Stomach (tissue), 9 donors: ENCODE measurements around the gene KCNQ1. TPM values are rescaled to one million over a fixed set of nuclear protein-coding genes. Genes with fewer than 3 reads are reported as not detected.
A peak's percentile ranks its signal among the peaks of the same experiment; 100 is the strongest.

Experiments
- DNase-seq, 2 donors: peaks; one replicate each; pipeline versions ENCODE4 v3.0.0 to v3.0.0-alpha.2; 2013 to 2019
- H3K27ac ChIP-seq, 5 donors: fragments of 200-600 bp in 4 of 5; sonication (generic) in 4 of 5; one replicate each; pipeline ENCODE4 v1.5.1; 2013 to 2019; ENCODE audit warnings: mild to moderate bottlenecking in 1 of 5, moderate library complexity in 1 of 5
- H3K27me3 ChIP-seq, 3 donors: fragments of 200-600 bp; sonication (generic); one replicate each; pipeline ENCODE4 v1.5.1; 2017 to 2019; ENCODE audit warnings: mixed run types in 1 of 3
- H3K36me3 ChIP-seq, 4 donors: fragments of 200-600 bp; sonication (generic); 1 replicate in 3 of 4; 2 replicates in 1 of 4; pipeline ENCODE4 v1.5.1; 2016 to 2019
- H3K4me1 ChIP-seq, 4 donors: fragments of 200-600 bp; sonication (generic); one replicate each; pipeline ENCODE4 v1.5.1; 2016 to 2019
- H3K4me3 ChIP-seq, 4 donors: fragments of 200-600 bp; sonication (generic) in 3 of 4; one replicate each; pipeline ENCODE4 v1.5.1; 2016 to 2019; ENCODE audit warnings: mild to moderate bottlenecking in 1 of 4
- H3K9me3 ChIP-seq, 4 donors: fragments of 200-600 bp; sonication (generic); one replicate each; pipeline ENCODE4 v1.5.1; 2016 to 2019
- CTCF ChIP-seq, 7 experiments: fragments of 450-650 bp in 4 of 7; fragments of 200-600 bp in 3 of 7; sonication (generic) in 3 of 7; IDR thresholded peaks; one replicate each; pipeline ENCODE4 v1.5.1; 2016 to 2019; ENCODE audit warnings: antibody characterized with exemption in 7 of 7, control low read depth in 2 of 7, mild to moderate bottlenecking in 1 of 7
- EP300 ChIP-seq: sonication (generic); formaldehyde crosslinking; IDR thresholded peaks from one replicate; pipeline ENCODE4 v1.6.1; 2017; ENCODE audit warnings: antibody characterized with exemption
- POLR2A ChIP-seq, 4 donors: fragments of 450-650 bp; IDR thresholded peaks; one replicate each; pipeline ENCODE4 v1.6.1; 2016; ENCODE audit warnings: antibody characterized with exemption in 4 of 4, control low read depth in 2 of 4, mild to moderate bottlenecking in 1 of 4, moderate library complexity in 1 of 4
- POLR2AphosphoS5 ChIP-seq, 3 donors: sonication (generic); formaldehyde crosslinking; IDR thresholded peaks; one replicate each; pipeline ENCODE4 v1.6.1; 2016; ENCODE audit warnings: antibody characterized with exemption in 3 of 3
- WGBS, 5 donors: extraction: QIAGEN DNeasy Blood & Tissue Kit in 3 of 5; methylation state at CpG; one replicate each; pipeline versions ENCODE4 v1.1.5 to v1.1.7; 2013 to 2018; 5-methylcytosine and 5-hydroxymethylcytosine counted together
- intact Hi-C: fragments of 100-400 bp; cut with DNase I; formaldehyde crosslinking; loops from one replicate; pipeline ENCODE4 v1.15.1; 2023; ENCODE audit warnings: low total_unique reads
- polyA plus RNA-seq, 3 donors: library from polyadenylated mRNA; stranded (reverse); fragments of 200-250 nt; gene quantifications; one replicate each; pipeline ENCODE4 v1.2.3, GENCODE V29; 2013
- total RNA-seq, 5 donors: library from RNA; depleted of rRNA; stranded (reverse); fragments of >200 nt; gene quantifications; one replicate each; pipeline versions ENCODE4 v1.1.0 to v1.2.3, GENCODE V29; 2014 to 2016
- donor health status: healthy with polysubstance abuse.
- donor health status: Bipolar disorder and iron deficiency.
- donor health status: healthy.

The KCNQ1 gene
- total and polyA plus RNA-seq, 8 donors, result 12.1 to 155 (median 49.0) TPM

- DNase-seq, result no peak
- peaks cover 0 to 6% (median 0%) of the 10 kb centered on the region in 4 donors for H3K9me3 ChIP-seq
- no peaks in the 10 kb centered on the region for H3K36me3 ChIP-seq
- TF ChIP-seq EP300 (no peak), POLR2AphosphoS5 (IDR thresholded peaks at IDR 0.05) (no peak), CTCF (IDR thresholded peaks at IDR 0.05) (no peak), POLR2A (IDR thresholded peaks at IDR 0.05) (no peak)
- intact Hi-C loops, result no loop called here
- no peak overlapping the region for H3K4me3 ChIP-seq
- H3K27ac ChIP-seq, result no peak overlapping the region
- WGBS, 5 donors, result 48 to 58% (median 56%) methylated on average over 8 to 11 of the region's 11 CpGs
- H3K27me3 ChIP-seq, result peaks cover 5 to 71% (median 9%) of the 10 kb centered on the region in 3 donors
- H3K4me1 ChIP-seq, result peaks cover 19 to 51% (median 40%) of the 10 kb centered on the region in 4 donors
Measured at GRCh38 chr11:2443406-2443805, 1.4 kb upstream of the KCNQ1 start.

- WGBS, 5 donors, result 5 to 12% (median 7%) methylated on average over 30 to 64 of the region's 64 CpGs
- peak within 1 kb of the TSS; percentile 43 to 63 (median 56) for H3K4me3 ChIP-seq
- TF ChIP-seq EP300, result no peak
- H3K36me3 ChIP-seq, result no peaks in the 10 kb centered on the region
- intact Hi-C loops, result no loop called here
- H3K27ac ChIP-seq, result peak within 1 kb of the TSS; percentile 74 to 88 (median 82)
- H3K9me3 ChIP-seq, result peaks cover 0 to 6% (median 0%) of the 10 kb centered on the region in 4 donors
- peaks cover 19 to 51% (median 41%) of the 10 kb centered on the region in 4 donors for H3K4me1 ChIP-seq
- peaks cover 5 to 79% (median 9%) of the 10 kb centered on the region in 3 donors for H3K27me3 ChIP-seq
- DNase-seq, result peak; percentile 70 to 76
Measured at GRCh38 chr11:2443881-2444820, 657 bp upstream of the KCNQ1 start, which contains the start of gene TRPM5. Gene TRPM5 (minus strand): TSS chr11:2444514. CDS start chr11:2423036, 21,478 bp downstream.

GRCh38 chr11:2445746-2446551 is 1.1 kb downstream of the KCNQ1 start:
- WGBS, 5 donors, result 19 to 37% (median 23%) methylated on average over 11 to 23 of the region's 23 CpGs
- peak overlapping the region; percentile 74 to 88 (median 82) for H3K27ac ChIP-seq
- H3K9me3 ChIP-seq, result peaks cover 0 to 6% (median 0%) of the 10 kb centered on the region in 4 donors
- intact Hi-C loops, result no loop called here
- H3K4me3 ChIP-seq, result peak overlapping the region; percentile 43 to 63 (median 56)
- H3K27me3 ChIP-seq, result peaks cover 5 to 86% (median 9%) of the 10 kb centered on the region in 3 donors
- peak; percentile 35 to 87 for DNase-seq
- TF ChIP-seq POLR2AphosphoS5 (IDR thresholded peaks at IDR 0.05) (peak in 2 of 3 donors; percentile 73 to 74), POLR2A (IDR thresholded peaks at IDR 0.05) (no peak)
- H3K4me1 ChIP-seq, result peaks cover 19 to 51% (median 41%) of the 10 kb centered on the region in 4 donors
- no peaks in the 10 kb centered on the region for H3K36me3 ChIP-seq

GRCh38 chr11:2446590-2447252 is 1.9 kb downstream of the KCNQ1 start:
- DNase-seq, result no peak
- intact Hi-C loops, result no loop called here
- peaks cover 5 to 86% (median 9%) of the 10 kb centered on the region in 3 donors for H3K27me3 ChIP-seq
- 41 to 68% (median 45%) methylated on average over 13 to 15 of the region's 15 CpGs for WGBS, 5 donors
- TF ChIP-seq CTCF (IDR thresholded peaks at IDR 0.05), result no peak
- TF ChIP-seq EP300, result no peak
- no peak for TF ChIP-seq POLR2A (IDR thresholded peaks at IDR 0.05)
- TF ChIP-seq POLR2AphosphoS5 (IDR thresholded peaks at IDR 0.05), result no peak
- H3K9me3 ChIP-seq, result peaks cover 0 to 6% (median 0%) of the 10 kb centered on the region in 4 donors
- peak overlapping the region; percentile 43 to 63 (median 56) for H3K4me3 ChIP-seq
- peaks cover 19 to 51% (median 41%) of the 10 kb centered on the region in 4 donors for H3K4me1 ChIP-seq
- H3K36me3 ChIP-seq, result no peaks in the 10 kb centered on the region
- H3K27ac ChIP-seq, result peak overlapping the region; percentile 74 to 88 (median 82)
